ENCODE measurements around the gene CERS6.

Gene CERS6

DNA sequence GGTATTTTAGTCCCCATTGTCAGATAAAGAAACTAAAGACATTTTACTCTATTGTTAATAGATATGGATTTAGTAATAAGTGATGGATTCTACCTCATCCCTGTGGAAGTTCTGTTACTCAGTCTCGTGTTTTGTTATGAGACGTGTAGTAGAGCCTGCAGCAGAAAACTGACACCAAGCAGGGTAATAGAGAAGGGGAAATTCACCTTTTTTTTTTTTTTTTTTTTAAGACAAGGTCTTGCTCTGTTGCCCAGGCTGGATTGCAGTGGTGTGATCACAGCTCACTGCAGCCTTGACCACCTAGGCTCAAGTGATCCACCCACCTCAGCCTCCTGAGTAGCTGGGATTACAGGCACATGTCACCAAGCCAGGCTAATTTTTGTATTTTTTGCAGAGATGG, 164.5 kb downstream of the CERS6 start:
- TF ChIP-seq CREB5 (CRISPR knock-in tag; IDR thresholded peaks at IDR 0.05; ENCODE audit: low read depth) (no peak), OSR1 (CRISPR knock-in tag; IDR thresholded peaks at IDR 0.05) (no peak), ARNTL (CRISPR knock-in tag; IDR thresholded peaks at IDR 0.05; ENCODE audit: borderline replicate concordance, low read depth) (no peak), POU6F1 (CRISPR knock-in tag; IDR thresholded peaks at IDR 0.05; ENCODE audit: borderline replicate concordance, low read depth) (no peak), ISL1 (CRISPR knock-in tag; IDR thresholded peaks at IDR 0.05) (no peak), TCF4 (CRISPR knock-in tag; IDR thresholded peaks at IDR 0.05; ENCODE audit: borderline replicate concordance) (no peak), CSDC2 (CRISPR knock-in tag; IDR thresholded peaks at IDR 0.05) (no peak), ESRRG (CRISPR knock-in tag; IDR thresholded peaks at IDR 0.05) (no peak), TOX (CRISPR knock-in tag; IDR thresholded peaks at IDR 0.05; ENCODE audit: borderline replicate concordance) (no peak), RARB (CRISPR knock-in tag; IDR thresholded peaks at IDR 0.05) (no peak), ZNF8 (CRISPR knock-in tag; IDR thresholded peaks at IDR 0.05) (no peak), PPARA (CRISPR knock-in tag; IDR thresholded peaks at IDR 0.05; ENCODE audit: borderline replicate concordance) (no peak)
- TF ChIP-seq, protein P1, sequence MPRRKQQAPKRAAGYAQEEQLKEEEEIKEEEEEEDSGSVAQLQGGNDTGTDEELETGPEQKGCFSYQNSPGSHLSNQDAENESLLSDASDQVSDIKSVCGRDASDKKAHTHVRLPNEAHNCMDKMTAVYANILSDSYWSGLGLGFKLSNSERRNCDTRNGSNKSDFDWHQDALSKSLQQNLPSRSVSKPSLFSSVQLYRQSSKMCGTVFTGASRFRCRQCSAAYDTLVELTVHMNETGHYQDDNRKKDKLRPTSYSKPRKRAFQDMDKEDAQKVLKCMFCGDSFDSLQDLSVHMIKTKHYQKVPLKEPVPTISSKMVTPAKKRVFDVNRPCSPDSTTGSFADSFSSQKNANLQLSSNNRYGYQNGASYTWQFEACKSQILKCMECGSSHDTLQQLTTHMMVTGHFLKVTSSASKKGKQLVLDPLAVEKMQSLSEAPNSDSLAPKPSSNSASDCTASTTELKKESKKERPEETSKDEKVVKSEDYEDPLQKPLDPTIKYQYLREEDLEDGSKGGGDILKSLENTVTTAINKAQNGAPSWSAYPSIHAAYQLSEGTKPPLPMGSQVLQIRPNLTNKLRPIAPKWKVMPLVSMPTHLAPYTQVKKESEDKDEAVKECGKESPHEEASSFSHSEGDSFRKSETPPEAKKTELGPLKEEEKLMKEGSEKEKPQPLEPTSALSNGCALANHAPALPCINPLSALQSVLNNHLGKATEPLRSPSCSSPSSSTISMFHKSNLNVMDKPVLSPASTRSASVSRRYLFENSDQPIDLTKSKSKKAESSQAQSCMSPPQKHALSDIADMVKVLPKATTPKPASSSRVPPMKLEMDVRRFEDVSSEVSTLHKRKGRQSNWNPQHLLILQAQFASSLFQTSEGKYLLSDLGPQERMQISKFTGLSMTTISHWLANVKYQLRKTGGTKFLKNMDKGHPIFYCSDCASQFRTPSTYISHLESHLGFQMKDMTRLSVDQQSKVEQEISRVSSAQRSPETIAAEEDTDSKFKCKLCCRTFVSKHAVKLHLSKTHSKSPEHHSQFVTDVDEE (CRISPR knock-in tag; IDR thresholded peaks at IDR 0.05) = no peak
- no peak for ATAC-seq

GRCh38 chr2:168622559-168622958, 166.5 kb downstream of the CERS6 start:
- no peak for TF ChIP-seq ISL1 (CRISPR knock-in tag; IDR thresholded peaks at IDR 0.05)
- no peak for TF ChIP-seq GLIS3 (CRISPR knock-in tag; IDR thresholded peaks at IDR 0.05)
- TF ChIP-seq ZFP3 (CRISPR knock-in tag; IDR thresholded peaks at IDR 0.05) = no peak
- TF ChIP-seq CSDC2 (CRISPR knock-in tag; IDR thresholded peaks at IDR 0.05) = no peak
- no peak for ATAC-seq

DNA sequence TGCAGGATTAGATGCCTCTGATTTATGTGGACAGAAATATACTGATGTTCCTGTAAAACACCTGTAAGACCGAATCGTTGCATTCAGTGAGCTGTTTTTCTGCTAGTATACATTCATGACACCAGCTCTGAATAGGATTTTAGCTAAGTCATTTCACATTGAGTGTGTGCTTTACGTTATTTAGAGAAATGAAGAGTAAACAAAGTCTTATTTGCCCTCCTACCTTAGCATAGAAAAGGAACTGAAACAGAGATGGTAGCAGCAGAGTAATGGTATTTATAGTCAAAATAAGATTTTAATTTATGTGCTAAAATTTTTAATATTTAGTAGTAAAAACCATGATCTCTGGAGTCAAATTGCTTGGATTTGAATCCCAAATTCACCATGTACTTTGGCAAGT, 168.0 kb downstream of the CERS6 start:
- no peak for TF ChIP-seq ZFP30 (CRISPR knock-in tag; IDR thresholded peaks at IDR 0.05)
- TF ChIP-seq, protein P1 (CRISPR knock-in tag; IDR thresholded peaks at IDR 0.05) = no peak
- no peak for TF ChIP-seq ZNF70 (CRISPR knock-in tag; IDR thresholded peaks at IDR 0.05)
- TF ChIP-seq ZFP3 (CRISPR knock-in tag; IDR thresholded peaks at IDR 0.05) = no peak
- no peak for TF ChIP-seq GLIS3 (CRISPR knock-in tag; IDR thresholded peaks at IDR 0.05)
- no peak for TF ChIP-seq ARNTL (CRISPR knock-in tag; IDR thresholded peaks at IDR 0.05; ENCODE audit: borderline replicate concordance, low read depth)
- TF ChIP-seq CREB5 (CRISPR knock-in tag; IDR thresholded peaks at IDR 0.05; ENCODE audit: low read depth) = no peak
- no peak for TF ChIP-seq TCF4 (CRISPR knock-in tag; IDR thresholded peaks at IDR 0.05; ENCODE audit: borderline replicate concordance)
- TF ChIP-seq ESRRG (CRISPR knock-in tag; IDR thresholded peaks at IDR 0.05) = no peak
- TF ChIP-seq ZNF565 (CRISPR knock-in tag; conservative IDR thresholded peaks at IDR 0.05; ENCODE audit: low read depth) = no peak
- TF ChIP-seq POU6F1 (CRISPR knock-in tag; IDR thresholded peaks at IDR 0.05; ENCODE audit: borderline replicate concordance, low read depth) = no peak
- TF ChIP-seq ZC3H10 (CRISPR knock-in tag; IDR thresholded peaks at IDR 0.05) = no peak
- no peak for TF ChIP-seq OSR1 (CRISPR knock-in tag; IDR thresholded peaks at IDR 0.05)
- no peak for TF ChIP-seq ISL1 (CRISPR knock-in tag; IDR thresholded peaks at IDR 0.05)
- TF ChIP-seq RARB (CRISPR knock-in tag; IDR thresholded peaks at IDR 0.05) = no peak
- TF ChIP-seq CSRNP3 (CRISPR knock-in tag; IDR thresholded peaks at IDR 0.05) = no peak
- ATAC-seq = no peak
